ENCODE measurements around the gene PRKAG2.

- TF ChIP-seq, protein P1, sequence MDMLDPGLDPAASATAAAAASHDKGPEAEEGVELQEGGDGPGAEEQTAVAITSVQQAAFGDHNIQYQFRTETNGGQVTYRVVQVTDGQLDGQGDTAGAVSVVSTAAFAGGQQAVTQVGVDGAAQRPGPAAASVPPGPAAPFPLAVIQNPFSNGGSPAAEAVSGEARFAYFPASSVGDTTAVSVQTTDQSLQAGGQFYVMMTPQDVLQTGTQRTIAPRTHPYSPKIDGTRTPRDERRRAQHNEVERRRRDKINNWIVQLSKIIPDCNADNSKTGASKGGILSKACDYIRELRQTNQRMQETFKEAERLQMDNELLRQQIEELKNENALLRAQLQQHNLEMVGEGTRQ (IDR thresholded peaks at IDR 0.05; ENCODE audit: borderline replicate concordance, low read depth, low read length) = no peak
- TF ChIP-seq, protein P2, sequence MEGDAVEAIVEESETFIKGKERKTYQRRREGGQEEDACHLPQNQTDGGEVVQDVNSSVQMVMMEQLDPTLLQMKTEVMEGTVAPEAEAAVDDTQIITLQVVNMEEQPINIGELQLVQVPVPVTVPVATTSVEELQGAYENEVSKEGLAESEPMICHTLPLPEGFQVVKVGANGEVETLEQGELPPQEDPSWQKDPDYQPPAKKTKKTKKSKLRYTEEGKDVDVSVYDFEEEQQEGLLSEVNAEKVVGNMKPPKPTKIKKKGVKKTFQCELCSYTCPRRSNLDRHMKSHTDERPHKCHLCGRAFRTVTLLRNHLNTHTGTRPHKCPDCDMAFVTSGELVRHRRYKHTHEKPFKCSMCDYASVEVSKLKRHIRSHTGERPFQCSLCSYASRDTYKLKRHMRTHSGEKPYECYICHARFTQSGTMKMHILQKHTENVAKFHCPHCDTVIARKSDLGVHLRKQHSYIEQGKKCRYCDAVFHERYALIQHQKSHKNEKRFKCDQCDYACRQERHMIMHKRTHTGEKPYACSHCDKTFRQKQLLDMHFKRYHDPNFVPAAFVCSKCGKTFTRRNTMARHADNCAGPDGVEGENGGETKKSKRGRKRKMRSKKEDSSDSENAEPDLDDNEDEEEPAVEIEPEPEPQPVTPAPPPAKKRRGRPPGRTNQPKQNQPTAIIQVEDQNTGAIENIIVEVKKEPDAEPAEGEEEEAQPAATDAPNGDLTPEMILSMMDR (IDR thresholded peaks at IDR 0.05) = no peak
- TF ChIP-seq MAX (IDR thresholded peaks at IDR 0.05; ENCODE audit: low read depth) = no peak
- TF ChIP-seq FOSL2 (IDR thresholded peaks at IDR 0.05; ENCODE audit: borderline replicate concordance, low read depth) = no peak
- TF ChIP-seq SMC3 (IDR thresholded peaks at IDR 0.05; ENCODE audit: low read depth, low read length) = no peak
- no peak for TF ChIP-seq EP300 (IDR thresholded peaks at IDR 0.05; ENCODE audit: borderline replicate concordance in 1 of 2, low read depth in 1 of 2, low read length in 1 of 2)
- TF ChIP-seq RAD21 (IDR thresholded peaks at IDR 0.05; ENCODE audit: low read length) = no peak
- TF ChIP-seq NRF1 (IDR thresholded peaks at IDR 0.05; ENCODE audit: low read depth, low read length) = no peak
- TF ChIP-seq MEF2A (IDR thresholded peaks at IDR 0.05; ENCODE audit: borderline replicate concordance, low read depth) = no peak
- TF ChIP-seq POLR2AphosphoS5 (IDR thresholded peaks at IDR 0.05; ENCODE audit: low read depth, low read length) = no peak
- TF ChIP-seq CHD2 (IDR thresholded peaks at IDR 0.05; ENCODE audit: low read length, partially characterized antibody) = no peak
- TF ChIP-seq GABPA (IDR thresholded peaks at IDR 0.05; ENCODE audit: low read depth) = no peak
These were observed 164.1 kb downstream of the PRKAG2 start for GRCh38 chr7:151712810-151713125.
